ENCODE measurements around the gene ISYNA1. TPM values are rescaled to one million over a fixed set of nuclear protein-coding genes. Genes with fewer than 3 reads are reported as not detected.
A peak's percentile ranks its signal among the peaks of the same experiment; 100 is the strongest.

ISYNA1 gene
- total and polyA plus RNA-seq, 2 of the 4 experiments (the other 2 are of a cell fraction), result 3.4 to 24.7 TPM

GRCh38 chr19:18427080-18427742 lies 10.7 kb downstream of the ISYNA1 start:
- intact Hi-C loops (cut with micrococcal nuclease) (no loop called here), in situ Hi-C loops (cut with MboI; ENCODE audit: low sequenced_read_pairs) (no loop called here), dilution Hi-C loops (cut with HindIII; ENCODE audit: low sequenced_read_pairs, unreplicated experiment) (no loop called here)
- Histone ChIP-seq H3K4me3 (ENCODE audit: insufficient read depth, low read depth, low read length) (no peak overlapping the region), H3K79me1 (ENCODE audit: low read depth in 1 of 2, low read length in 2 of 2) (peaks cover 9 to 74% of the 10 kb centered on the region in 2 experiments), H4K20me1 (ENCODE audit: insufficient read depth, low read length) (peaks cover 61% of the 10 kb centered on the region), H2BK120ac (ENCODE audit: low read depth, low read length) (peak overlapping the region; percentile 34; the same call in 1 of the 2 replicates), H3K36me3 (ENCODE audit: control insufficient read depth, insufficient read depth, low read length) (no peaks in the 10 kb centered on the region; the same call in 1 of the 2 replicates), H3K4me2 (ENCODE audit: low read depth, low read length) (no peak overlapping the region), H3K56ac (ENCODE audit: extremely low read depth, insufficient read depth, low read length) (no peak overlapping the region), H3K27me3 (ENCODE audit: control insufficient read depth, insufficient read depth, low read length) (no peaks in the 10 kb centered on the region), H3K14ac (replicated peaks; ENCODE audit: low read depth, low read length) (no peak overlapping the region), H3K9ac (ENCODE audit: low read depth, low read length) (no peak overlapping the region), H3K9me1 (ENCODE audit: insufficient read depth, low read length) (peaks cover 15% of the 10 kb centered on the region), H4K5ac (ENCODE audit: low read depth, low read length) (no peak overlapping the region), H2BK15ac (ENCODE audit: low read depth, low read length) (no peak overlapping the region), H2BK20ac (ENCODE audit: low read depth, low read length) (no peak overlapping the region), H3K18ac (ENCODE audit: low read depth, low read length) (no peak overlapping the region), H4K8ac (ENCODE audit: low read depth in 2 of 2, low read length in 2 of 2) (no peak overlapping the region), H2BK5ac (ENCODE audit: low read depth, low read length, poor library complexity, severe bottlenecking) (no peak overlapping the region), H3K4ac (ENCODE audit: low read depth, low read length) (no peak overlapping the region; the same call in 1 of the 2 replicates), H2AFZ (replicated peaks; ENCODE audit: low read length, poor library complexity) (no peak overlapping the region), H2AK5ac (ENCODE audit: low read depth, low read length) (peak overlapping the region; percentile 18; the same call in 1 of the 2 replicates), H3K9me3 (ENCODE audit: control insufficient read depth, insufficient read depth, low read length) (no peaks in the 10 kb centered on the region), H3K23ac (ENCODE audit: low read depth, low read length) (no peak overlapping the region), H2AK9ac (replicated peaks; ENCODE audit: low read depth, low read length, poor library complexity) (peak overlapping the region; percentile 81), H3K4me1 (ENCODE audit: control insufficient read depth, insufficient read depth, low read length) (peaks cover 17% of the 10 kb centered on the region), H3K27ac (ENCODE audit: insufficient read depth, low read length) (no peak overlapping the region), H4K91ac (ENCODE audit: insufficient read depth, low read depth, low read length) (no peak overlapping the region)
- DNase-seq (no peak), ATAC-seq (ENCODE audit: low read depth) (no peak)
- 83% methylated on average over 2 of the region's 16 CpGs; no CpG with 5 or more reads in 1 of the 2 experiments for WGBS, 2 experiments (ENCODE audit: extremely low coverage in 2 of 2, insufficient read length in 1 of 2)
- ChIA-PET CTCF (no interaction called here), POLR2A (ENCODE audit: unreplicated experiment) (no interaction called here)
- no TSS peak for BruUV-seq (replicated peaks)
- TF ChIP-seq ELK1 (IDR thresholded peaks at IDR 0.05; ENCODE audit: borderline replicate concordance, low read depth, low read length) (no peak), BHLHE40 (IDR thresholded peaks at IDR 0.05; ENCODE audit: low read depth, low read length) (no peak), RCOR1 (IDR thresholded peaks at IDR 0.05; ENCODE audit: insufficient replicate concordance, low read length) (no peak), NFE2L2 (IDR thresholded peaks at IDR 0.05; ENCODE audit: low read depth, low read length) (no peak), MAZ (IDR thresholded peaks at IDR 0.05; ENCODE audit: borderline replicate concordance, low read depth, low read length) (no peak), RFX5 (IDR thresholded peaks at IDR 0.05; ENCODE audit: low read depth, low read length) (no peak), CHD1 (IDR thresholded peaks at IDR 0.05; ENCODE audit: low read depth, low read length) (no peak), RAD21 (IDR thresholded peaks at IDR 0.05; ENCODE audit: low read length) (no peak), MAFK (IDR thresholded peaks at IDR 0.05; ENCODE audit: low read depth, low read length) (no peak), CEBPB (IDR thresholded peaks at IDR 0.05; ENCODE audit: low read depth, low read length) (no peak), USF2 (IDR thresholded peaks at IDR 0.05; ENCODE audit: low read depth, low read length) (no peak), SMC3 (IDR thresholded peaks at IDR 0.05; ENCODE audit: low read depth, low read length) (no peak), FOS (IDR thresholded peaks at IDR 0.05; ENCODE audit: low read depth, low read length) (no peak), POLR2A (IDR thresholded peaks at IDR 0.05; ENCODE audit: low read depth, low read length) (no peak), MXI1 (IDR thresholded peaks at IDR 0.05; ENCODE audit: borderline replicate concordance, low read depth, low read length) (no peak), CTCF (conservative IDR thresholded peaks at IDR 0.05; ENCODE audit: low read depth, low read length) (no peak)
